Stimulated activated CD8-positive, alpha-beta memory T cell treated with anti-CD3 and anti-CD28 coated beads, Interleukin-12 subunit alpha, Interleukin-12 subunit beta, amount 100 ng/mL, for 24 hours (primary cell): ENCODE measurements around the gene TMEM80.

Source experiments
- DNase-seq: peaks from one replicate; pipeline ENCODE4 v3.0.0-alpha.2; 2020; ENCODE audit errors: extremely low read depth

TMEM80 gene

GRCh38 chr11:699116-699508, 3.5 kb downstream of the TMEM80 start:
- no peak for DNase-seq

GRCh38 chr11:699753-700152, 4.1 kb downstream of the TMEM80 start:
- no peak for DNase-seq

- no peak for DNase-seq
Measured at GRCh38 chr11:701741-702461, 6.3 kb downstream of the TMEM80 start.

GRCh38 chr11:702462-703461, 7.1 kb downstream of the TMEM80 start:
- DNase-seq, result no peak

- DNase-seq, result no peak
Measured at GRCh38 chr11:703506-703905, 7.9 kb downstream of the TMEM80 start.

GRCh38 chr11:704228-704674, 8.6 kb downstream of the TMEM80 start:
- no peak for DNase-seq

- DNase-seq, result no peak
Measured at GRCh38 chr11:704781-705645, 9.4 kb downstream of the TMEM80 start.

- no peak for DNase-seq
Measured at GRCh38 chr11:705646-706438, 10.2 kb downstream of the TMEM80 start, which contains the start of gene EPS8L2. TSS of gene EPS8L2 (plus strand) at chr11:706231. CDS start at chr11:709408, 3,177 bp downstream.

GRCh38 chr11:706439-706956, 10.9 kb downstream of the TMEM80 start:
- DNase-seq, result no peak

GRCh38 chr11:706957-707816, 11.6 kb downstream of the TMEM80 start:
- no peak for DNase-seq

GRCh38 chr11:707817-708420, 12.3 kb downstream of the TMEM80 start:
- no peak for DNase-seq

- no peak for DNase-seq
Measured at GRCh38 chr11:708511-708910, 12.9 kb downstream of the TMEM80 start.

GRCh38 chr11:709109-709997, 13.7 kb downstream of the TMEM80 start:
- DNase-seq, result no peak

GRCh38 chr11:714436-714835, 18.8 kb downstream of the TMEM80 start:
- DNase-seq, result no peak

GRCh38 chr11:719214-720016, 23.8 kb downstream of the TMEM80 start:
- DNase-seq, result no peak

- no peak for DNase-seq
Measured at GRCh38 chr11:720017-720641, 24.5 kb downstream of the TMEM80 start.
